Esophagus squamous epithelium (tissue), 4 donors: ENCODE data around the gene DUSP22.

Source experiments
- POLR2A ChIP-seq, 4 donors: fragments of 450-650 bp; IDR thresholded peaks; one replicate each; pipeline ENCODE4 v1.6.1; 2017; ENCODE audit warnings: antibody characterized with exemption in 4 of 4, mild to moderate bottlenecking in 4 of 4, moderate library complexity in 3 of 4
- TF ChIP-seq, protein P1 (sequence below), 6 experiments: fragments of 450-650 bp in 4 of 6; fragments of 200-600 bp in 2 of 6; sonication (generic) in 2 of 6; IDR thresholded peaks; one replicate each; pipeline ENCODE4 v1.5.1; 2016 to 2019; ENCODE audit warnings: antibody characterized with exemption in 6 of 6, mild to moderate bottlenecking in 4 of 6, moderate library complexity in 4 of 6

DNA sequence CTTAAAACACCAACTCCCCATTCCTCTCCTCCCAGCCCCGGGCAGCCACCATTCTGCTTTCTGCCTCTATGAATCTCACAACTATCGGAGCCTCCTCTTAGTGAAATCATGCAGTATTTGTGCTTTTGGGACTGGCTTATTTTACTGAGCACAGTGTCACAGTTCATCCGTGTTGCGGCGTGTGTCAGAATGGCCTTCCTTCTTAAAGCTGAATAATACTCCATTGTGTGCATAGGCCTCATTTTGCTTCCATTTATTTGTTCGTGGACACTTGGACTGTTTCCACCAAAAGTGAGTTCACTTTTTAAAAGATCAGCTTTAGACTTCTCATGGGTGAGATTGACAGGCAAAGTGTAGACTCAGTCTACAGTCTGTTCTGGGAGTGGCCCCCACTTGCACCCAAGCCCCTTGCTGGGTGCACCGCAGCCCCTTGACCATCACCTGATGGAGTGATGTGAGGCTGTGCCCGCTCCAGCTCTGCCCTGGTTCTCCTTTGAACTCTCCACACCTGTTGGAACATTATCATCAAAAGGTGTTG is 12.6 kb downstream of the DUSP22 start:
- TF ChIP-seq, protein P1, sequence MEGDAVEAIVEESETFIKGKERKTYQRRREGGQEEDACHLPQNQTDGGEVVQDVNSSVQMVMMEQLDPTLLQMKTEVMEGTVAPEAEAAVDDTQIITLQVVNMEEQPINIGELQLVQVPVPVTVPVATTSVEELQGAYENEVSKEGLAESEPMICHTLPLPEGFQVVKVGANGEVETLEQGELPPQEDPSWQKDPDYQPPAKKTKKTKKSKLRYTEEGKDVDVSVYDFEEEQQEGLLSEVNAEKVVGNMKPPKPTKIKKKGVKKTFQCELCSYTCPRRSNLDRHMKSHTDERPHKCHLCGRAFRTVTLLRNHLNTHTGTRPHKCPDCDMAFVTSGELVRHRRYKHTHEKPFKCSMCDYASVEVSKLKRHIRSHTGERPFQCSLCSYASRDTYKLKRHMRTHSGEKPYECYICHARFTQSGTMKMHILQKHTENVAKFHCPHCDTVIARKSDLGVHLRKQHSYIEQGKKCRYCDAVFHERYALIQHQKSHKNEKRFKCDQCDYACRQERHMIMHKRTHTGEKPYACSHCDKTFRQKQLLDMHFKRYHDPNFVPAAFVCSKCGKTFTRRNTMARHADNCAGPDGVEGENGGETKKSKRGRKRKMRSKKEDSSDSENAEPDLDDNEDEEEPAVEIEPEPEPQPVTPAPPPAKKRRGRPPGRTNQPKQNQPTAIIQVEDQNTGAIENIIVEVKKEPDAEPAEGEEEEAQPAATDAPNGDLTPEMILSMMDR (IDR thresholded peaks at IDR 0.05), result no peak
- no peak for TF ChIP-seq POLR2A (IDR thresholded peaks at IDR 0.05)
